ENCODE measurements around the gene DDHD1.
"Not testable (repeated sequence)": the region's sequence is repeated elsewhere in the genome, so short reads cannot be mapped to it uniquely, and the experiment has no call there.

The DDHD1 gene

GRCh38 chr14:53152887-53153701 lies at the start of gene DDHD1:
Gene DDHD1, minus strand, starts transcription at chr14:53153323. Its CDS starts 225 bp downstream, at chr14:53153098.
- in situ Hi-C loops (cut with MboI; ENCODE audit: low sequenced_read_pairs) = no loop called here

DNA sequence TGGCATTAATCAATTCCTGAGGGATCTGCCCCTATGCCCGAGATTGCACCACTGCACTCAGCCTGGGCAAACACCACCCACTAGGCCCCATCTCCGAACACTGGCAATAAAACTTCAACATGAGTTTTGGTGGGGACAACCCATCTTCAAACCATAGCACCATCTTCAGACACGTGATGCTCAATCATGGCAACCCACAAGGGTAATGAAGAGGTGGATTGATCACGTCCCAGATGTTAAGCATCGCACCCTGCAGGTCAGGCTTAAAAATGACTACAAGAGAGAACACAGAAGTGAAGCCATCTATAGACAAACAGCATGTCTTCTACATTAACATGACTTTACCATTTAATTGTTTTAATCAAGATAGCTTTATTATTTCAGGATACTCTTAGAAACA lies 42.8 kb upstream of the DDHD1 start:
- in situ Hi-C loops (cut with MboI; ENCODE audit: low sequenced_read_pairs) = no loop called here

DNA sequence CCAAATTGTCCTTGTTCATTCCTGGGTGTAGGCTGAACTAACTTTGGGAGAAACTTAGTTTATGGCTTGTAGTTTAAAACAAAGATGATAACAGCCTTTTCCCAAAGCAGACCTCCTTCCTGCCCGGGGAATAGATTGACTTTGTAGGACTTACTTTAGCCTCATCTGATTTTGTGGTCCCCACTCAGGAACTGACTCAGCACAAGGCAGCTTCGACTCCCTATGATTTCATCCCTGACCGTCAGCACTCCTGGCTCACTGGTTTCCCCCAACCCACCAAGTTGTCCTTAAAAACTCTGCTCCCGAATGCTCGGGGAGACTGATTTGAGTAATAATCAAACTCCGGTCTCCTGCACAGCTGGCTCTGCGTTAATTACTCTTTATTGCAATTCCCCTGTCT lies 40.1 kb upstream of the DDHD1 start:
- in situ Hi-C loops (cut with MboI; ENCODE audit: low sequenced_read_pairs) = no loop called here

GRCh38 chr14:53192052-53192760 lies 39.1 kb upstream of the DDHD1 start:
- in situ Hi-C loops (cut with MboI; ENCODE audit: low sequenced_read_pairs) = no loop called here

- in situ Hi-C loops (cut with MboI; ENCODE audit: low sequenced_read_pairs) = no loop called here
Observed at GRCh38 chr14:53190938-53191337, 37.8 kb upstream of the DDHD1 start.

- in situ Hi-C loops (cut with MboI; ENCODE audit: low sequenced_read_pairs) = no loop called here
Observed at GRCh38 chr14:53187921-53188463, 34.9 kb upstream of the DDHD1 start.

- in situ Hi-C loops (cut with MboI; ENCODE audit: low sequenced_read_pairs) = no loop called here
Observed at GRCh38 chr14:53186532-53186931, 33.4 kb upstream of the DDHD1 start.

DNA sequence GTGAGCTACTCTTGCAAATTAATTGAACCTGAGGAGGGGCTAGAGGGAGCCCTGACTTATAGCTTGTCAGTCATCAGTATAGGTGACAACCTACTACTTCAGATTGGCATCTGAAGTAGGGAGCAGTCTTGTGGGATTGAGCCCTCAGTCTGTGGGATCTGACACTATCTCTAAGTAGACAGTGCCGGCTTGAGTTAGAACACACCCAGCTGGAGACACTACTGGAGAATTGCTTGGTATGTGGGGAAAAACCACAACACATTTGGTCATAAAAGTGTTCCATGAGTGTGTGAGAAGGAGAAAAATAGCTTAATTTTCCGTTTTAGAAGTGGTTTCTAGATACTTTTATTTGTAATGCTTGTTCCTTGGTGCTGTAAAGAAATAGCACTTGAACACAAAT lies 30.5 kb upstream of the DDHD1 start:
- in situ Hi-C loops (cut with MboI; ENCODE audit: low sequenced_read_pairs) = no loop called here

- in situ Hi-C loops (cut with MboI; ENCODE audit: low sequenced_read_pairs) = no loop called here
Observed at GRCh38 chr14:53183056-53183455, 29.9 kb upstream of the DDHD1 start.

GRCh38 chr14:53181463-53182081 lies 28.4 kb upstream of the DDHD1 start:
- in situ Hi-C loops (cut with MboI; ENCODE audit: low sequenced_read_pairs) = not testable (repeated sequence)

DNA sequence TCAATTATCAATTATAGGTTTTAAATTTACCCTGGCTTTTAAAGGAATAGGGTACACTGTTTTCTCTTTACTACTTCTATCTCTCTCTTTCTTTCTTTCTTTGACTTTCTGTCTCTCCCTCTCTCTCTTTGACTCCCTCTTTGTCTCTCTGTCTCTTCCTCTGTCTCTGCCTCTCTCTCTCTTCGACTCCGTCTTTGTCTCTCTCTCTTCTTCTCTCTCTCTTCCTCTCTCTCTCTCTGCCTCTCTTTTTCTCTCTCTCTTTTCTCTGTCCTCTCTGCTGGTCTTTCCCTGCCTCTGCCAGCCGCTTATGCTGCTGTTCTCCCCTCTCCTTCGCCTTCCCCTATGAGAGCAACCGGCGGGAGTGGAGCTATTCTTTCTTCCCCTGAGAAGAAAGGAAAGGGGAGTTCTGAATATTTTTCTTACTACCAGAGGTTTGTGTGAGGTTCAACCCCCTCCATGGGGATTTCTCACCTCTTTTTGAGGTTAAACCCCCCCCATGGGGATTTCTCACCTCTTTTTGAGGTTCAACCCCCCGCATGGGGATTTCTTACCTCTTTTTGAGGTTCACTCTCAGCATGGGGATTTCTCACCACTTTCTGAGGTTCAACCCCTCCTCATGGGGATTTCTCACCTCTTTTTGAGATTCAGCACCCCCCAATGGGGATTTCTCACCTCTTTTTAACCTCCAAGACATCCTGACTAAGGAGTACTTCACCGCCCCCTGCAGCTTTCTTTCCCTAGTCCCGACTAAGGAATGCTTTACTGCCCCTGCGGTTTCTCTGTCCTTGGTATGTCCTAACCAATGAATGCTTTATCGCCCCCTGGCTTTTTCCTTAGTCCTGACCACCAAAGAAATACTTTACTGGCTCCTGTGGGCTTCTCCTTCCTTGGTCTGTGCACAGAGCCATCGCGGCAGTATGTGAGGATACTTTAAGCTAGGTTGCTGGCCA lies 27.4 kb upstream of the DDHD1 start:
- in situ Hi-C loops (cut with MboI; ENCODE audit: low sequenced_read_pairs) = no loop called here

DNA sequence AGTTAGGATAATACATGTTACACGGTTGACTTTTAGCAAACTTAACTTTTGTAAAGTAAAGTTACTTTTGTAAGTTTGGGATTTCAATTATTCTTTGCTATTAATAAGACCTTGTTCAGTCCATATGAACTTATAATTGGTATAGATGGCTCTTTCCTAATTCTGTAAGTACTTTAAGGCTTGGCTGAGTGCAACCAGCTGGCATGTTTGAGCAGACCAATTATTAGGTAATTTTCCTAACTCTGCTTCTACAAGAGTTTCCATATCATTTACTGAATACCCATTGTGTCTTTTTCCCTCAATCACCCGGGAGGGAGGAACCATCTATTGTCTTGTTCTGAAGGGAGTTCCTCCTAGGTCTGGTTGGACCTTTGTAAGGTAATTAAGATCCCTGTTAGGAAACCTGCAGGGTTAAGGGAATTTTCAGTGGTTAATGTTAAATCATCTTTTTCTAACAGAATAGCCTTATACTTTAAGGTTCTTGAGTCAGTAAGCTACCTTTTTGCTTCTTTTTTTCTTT lies 26.4 kb upstream of the DDHD1 start:
- in situ Hi-C loops (cut with MboI; ENCODE audit: low sequenced_read_pairs) = not testable (repeated sequence)

GRCh38 chr14:53175375-53175774 lies 22.3 kb upstream of the DDHD1 start:
- in situ Hi-C loops (cut with MboI; ENCODE audit: low sequenced_read_pairs) = no loop called here

GRCh38 chr14:53174918-53175317 lies 21.8 kb upstream of the DDHD1 start:
- in situ Hi-C loops (cut with MboI; ENCODE audit: low sequenced_read_pairs) = no loop called here

DNA sequence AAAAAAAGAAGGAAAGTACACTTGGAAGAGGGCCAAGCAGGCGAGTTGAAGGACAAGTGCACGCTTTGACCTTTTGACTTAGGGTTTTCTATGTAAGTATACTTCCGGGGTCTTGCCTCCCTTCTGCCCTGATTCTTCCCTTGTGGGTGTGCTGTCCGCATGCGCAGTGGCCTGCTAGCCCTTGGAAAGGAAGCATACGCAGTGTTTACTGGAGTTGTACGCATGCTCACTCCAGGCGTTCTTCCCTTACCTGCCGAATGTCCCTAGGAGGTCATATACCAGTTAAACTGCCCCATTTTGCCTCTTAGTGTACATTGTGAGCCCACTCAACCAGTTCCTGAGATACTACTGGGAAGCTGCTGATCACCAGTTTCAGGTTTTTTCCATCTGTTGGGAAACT lies 15.7 kb upstream of the DDHD1 start:
- in situ Hi-C loops (cut with MboI; ENCODE audit: low sequenced_read_pairs) = no loop called here

DNA sequence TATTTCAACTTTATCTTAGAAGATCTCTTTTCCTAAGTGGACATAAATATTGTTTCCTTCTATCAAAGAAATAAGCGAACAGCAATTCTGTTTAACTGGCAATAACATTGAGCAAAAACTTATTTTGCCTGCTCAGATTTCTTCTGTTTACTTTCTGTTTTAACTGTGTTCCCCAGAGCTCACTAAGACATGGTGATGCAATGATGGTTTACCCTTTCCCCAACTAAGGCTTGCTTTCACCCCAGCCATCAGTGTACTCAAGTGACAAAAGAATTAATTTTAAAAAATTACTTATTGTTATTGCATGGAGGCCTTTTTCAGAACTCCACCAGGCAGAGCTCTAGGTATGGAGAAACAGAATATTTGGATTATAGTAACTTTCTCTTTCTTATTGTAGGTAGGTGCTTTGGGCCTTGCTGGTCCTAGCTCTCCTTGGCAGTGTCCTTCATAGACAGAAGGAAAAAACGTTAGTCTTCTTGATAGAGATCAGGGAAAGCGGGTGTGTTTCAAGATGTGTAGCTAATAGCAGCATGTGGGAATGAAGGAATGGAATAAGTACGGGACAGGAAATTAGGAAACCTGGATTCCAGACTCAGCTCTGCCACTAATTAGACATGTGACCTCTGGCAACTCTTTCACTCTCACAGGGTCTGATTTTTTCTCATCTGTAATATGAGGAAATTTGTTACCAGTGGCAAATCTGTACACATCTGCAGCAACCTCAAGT lies 14.6 kb upstream of the DDHD1 start:
- in situ Hi-C loops (cut with MboI; ENCODE audit: low sequenced_read_pairs) = no loop called here

DNA sequence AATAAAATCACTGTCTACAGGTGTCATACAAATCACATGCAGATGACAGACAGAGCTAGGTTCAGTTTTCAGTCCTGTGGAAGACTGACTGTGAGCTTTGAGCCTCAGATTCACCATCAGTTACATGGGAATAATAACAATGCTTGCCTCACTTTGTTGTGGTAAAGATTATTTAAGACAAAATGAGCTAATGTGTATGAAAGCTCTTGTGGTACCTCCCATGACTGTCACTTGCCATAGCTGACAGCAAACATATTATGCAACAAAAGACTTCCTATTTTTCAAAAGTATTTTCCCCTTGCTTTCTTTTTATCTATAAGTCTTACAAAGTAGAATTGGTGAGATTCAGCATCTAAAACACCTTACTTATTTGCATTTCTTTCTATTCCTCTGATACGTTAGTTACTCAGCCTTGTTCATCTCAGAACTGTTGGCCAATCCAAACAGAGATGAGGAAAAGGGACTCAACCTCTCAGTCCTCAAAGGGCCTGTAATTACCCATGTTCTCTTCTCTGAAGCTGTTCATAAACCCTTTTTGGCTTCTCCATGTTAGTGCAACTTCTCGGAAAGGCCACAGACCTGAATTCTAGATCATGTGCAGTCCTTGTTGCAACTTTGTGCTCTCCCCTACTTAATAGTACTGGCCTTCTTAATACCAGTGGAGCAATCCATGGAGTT lies 8.8 kb upstream of the DDHD1 start:
- in situ Hi-C loops (cut with MboI; ENCODE audit: low sequenced_read_pairs) = no loop called here

DNA sequence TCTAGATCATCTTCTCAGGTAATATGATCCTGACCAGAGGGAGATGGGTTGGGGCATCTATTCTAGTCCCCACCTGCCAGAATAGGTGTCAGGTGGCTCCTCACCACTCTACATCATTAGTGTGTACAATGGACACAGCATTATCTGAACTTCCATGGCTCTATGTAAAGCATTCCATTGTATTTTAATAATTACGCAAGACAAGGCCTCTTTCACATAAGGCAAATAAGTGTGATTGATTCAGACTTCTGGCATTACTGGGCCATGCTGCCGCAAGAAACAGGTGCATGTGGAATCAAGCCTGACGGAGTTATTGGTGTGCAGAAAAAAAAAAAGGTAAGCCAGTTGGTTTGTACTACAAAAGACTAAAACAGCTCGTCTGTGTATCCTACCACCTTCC lies 3.1 kb upstream of the DDHD1 start:
- in situ Hi-C loops (cut with MboI; ENCODE audit: low sequenced_read_pairs) = no loop called here

DNA sequence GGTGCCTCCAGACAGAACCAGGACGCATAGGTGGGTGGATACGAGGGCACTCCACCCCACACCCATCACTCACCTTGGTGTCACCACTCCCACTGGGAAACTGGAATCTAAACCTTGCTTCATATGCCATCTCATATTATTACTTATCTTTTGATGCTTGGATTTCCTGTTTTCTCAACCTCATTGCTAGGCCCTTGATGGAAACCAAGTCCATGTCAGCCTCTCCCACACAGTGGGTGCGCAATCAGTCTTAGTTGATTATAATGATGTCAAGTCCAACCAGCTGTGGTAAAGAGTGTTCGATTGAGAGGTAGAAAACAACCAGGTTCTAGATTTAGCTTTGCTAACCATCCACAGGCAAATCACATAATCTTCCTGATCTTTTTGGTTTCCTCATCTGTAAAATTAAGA lies 584 bp upstream of the DDHD1 start:
- in situ Hi-C loops (cut with MboI; ENCODE audit: low sequenced_read_pairs) = no loop called here
